ENCODE data around the gene NDUFAF7.
"Not testable (repeated sequence)": the region's sequence is repeated elsewhere in the genome, so short reads cannot be mapped to it uniquely, and the experiment has no call there.

- not testable (repeated sequence) for TF ChIP-seq CTCF (IDR thresholded peaks at IDR 0.05; ENCODE audit: poor library complexity, severe bottlenecking); REST (IDR thresholded peaks at IDR 0.05; ENCODE audit: borderline replicate concordance); TAF1 (IDR thresholded peaks at IDR 0.05; ENCODE audit: low read depth); EZH2 (IDR thresholded peaks at IDR 0.05; ENCODE audit: borderline replicate concordance, insufficient read depth, low read length, poor library complexity, severe bottlenecking); SMC3 (conservative IDR thresholded peaks at IDR 0.05; ENCODE audit: poor library complexity); POLR2AphosphoS5 (IDR thresholded peaks at IDR 0.05); MXI1 (conservative IDR thresholded peaks at IDR 0.05; ENCODE audit: poor library complexity, severe bottlenecking); RAD21 (conservative IDR thresholded peaks at IDR 0.05); EP300 (conservative IDR thresholded peaks at IDR 0.05; ENCODE audit: poor library complexity, severe bottlenecking)
Measured at GRCh38 chr2:37206760-37207159, 24.7 kb upstream of the NDUFAF7 start.

Data from neural cell (in vitro differentiated cells).